Fibroblast of lung (primary cell): ENCODE results near the gene UCHL1. TPM values are rescaled to one million over a fixed set of nuclear protein-coding genes. Genes with fewer than 3 reads are reported as not detected.

Source experiments
- DNase-seq, 2 donors: peaks; one replicate each; pipeline versions ENCODE4 v3.0.0 to v3.0.0-alpha.2; 2010; ENCODE audit warnings: low read depth in 2 of 2
- H2AFZ ChIP-seq: 2 replicates; pipeline ENCODE4 v1.5.1; 2012; ENCODE audit warnings: low read length, control low read depth, inconsistent platforms
- H3K27ac ChIP-seq: 2 replicates; pipeline ENCODE4 v1.5.1; 2011; ENCODE audit warnings: low read length, control low read depth; ENCODE audit not compliant: insufficient read depth
- H3K27me3 ChIP-seq: 2 replicates; pipeline ENCODE4 v1.5.1; 2011; ENCODE audit warnings: mild to moderate bottlenecking, low read length; ENCODE audit not compliant: control insufficient read depth, insufficient read depth
- H3K36me3 ChIP-seq: 2 replicates; pipeline ENCODE4 v1.5.1; 2011; ENCODE audit warnings: low read length; ENCODE audit not compliant: control insufficient read depth, insufficient read depth
- H3K4me1 ChIP-seq: 2 replicates; pipeline ENCODE4 v1.5.1; 2011; ENCODE audit warnings: low read length; ENCODE audit not compliant: control insufficient read depth, insufficient read depth; ENCODE audit errors: extremely low read depth
- H3K4me2 ChIP-seq: 2 replicates; pipeline ENCODE4 v1.5.1; 2011; ENCODE audit warnings: low read length, control low read depth; ENCODE audit not compliant: insufficient read depth; ENCODE audit errors: extremely low read depth
- H3K4me3 ChIP-seq, 4 experiments: fragments of 200-600 bp in 1 of 4; sonication (generic) in 1 of 4; replicated peaks in 1 of 4; 2 replicates each; pipeline ENCODE4 v1.5.1; 2011 to 2016; ENCODE audit warnings: low read length in 4 of 4, low read depth in 3 of 4, mild to moderate bottlenecking in 3 of 4, control low read depth in 2 of 4, inconsistent platforms in 1 of 4, mixed read lengths in 1 of 4; ENCODE audit not compliant: insufficient read depth in 1 of 4; ENCODE audit errors: control extremely low read depth in 1 of 4
- H3K79me2 ChIP-seq: 2 replicates; pipeline ENCODE4 v1.5.1; 2012; ENCODE audit warnings: mild to moderate bottlenecking, low read length, inconsistent platforms; ENCODE audit not compliant: control insufficient read depth, insufficient read depth
- H3K9ac ChIP-seq: 2 replicates; pipeline ENCODE4 v1.5.1; 2011; ENCODE audit warnings: mild to moderate bottlenecking, low read length, control low read depth; ENCODE audit not compliant: insufficient read depth
- H3K9me3 ChIP-seq: 2 replicates; pipeline ENCODE4 v1.5.1; 2012; ENCODE audit warnings: low read depth, low read length; ENCODE audit not compliant: control insufficient read depth, insufficient read depth
- H4K20me1 ChIP-seq: 2 replicates; pipeline ENCODE4 v1.5.1; 2011; ENCODE audit warnings: low read length; ENCODE audit not compliant: control insufficient read depth, insufficient read depth; ENCODE audit errors: extremely low read depth
- EZH2 ChIP-seq: IDR thresholded peaks from 2 replicates; pipeline ENCODE4 v1.5.1; 2012; ENCODE audit warnings: low read length, control low read depth, mild to moderate bottlenecking; ENCODE audit errors: missing control alignments
- polyA plus RNA-seq, 2 donors: library from polyadenylated mRNA; depleted of rRNA in 1 of 2; stranded (reverse) in 1 of 2; unstranded in 1 of 2; fragments of >200 nt; gene quantifications; 2 replicates each; pipeline ENCODE4 v1.2.1, GENCODE V29; 2011 to 2012; ENCODE audit warnings: missing spikeins in 1 of 2
- total RNA-seq: library from RNA; depleted of rRNA; stranded (reverse); fragments of >200 nt; gene quantifications from 2 replicates; pipeline ENCODE4 v1.2.1, GENCODE V29; 2014
- TF ChIP-seq, protein P1 (sequence below), 2 donors: IDR thresholded peaks in 1 of 2; conservative IDR thresholded peaks in 1 of 2; 1 replicate in 1 of 2; 2 replicates in 1 of 2; pipeline ENCODE4 v1.5.1; 2011 to 2012; ENCODE audit warnings: low read length in 2 of 2, control low read depth in 1 of 2, inconsistent platforms in 1 of 2, low read depth in 1 of 2, mild to moderate bottlenecking in 1 of 2

Gene UCHL1
- total and polyA plus RNA-seq, 2 donors (not counting 1 experiment from before 2014, with no cell fraction given), result 397 to 491 TPM

DNA sequence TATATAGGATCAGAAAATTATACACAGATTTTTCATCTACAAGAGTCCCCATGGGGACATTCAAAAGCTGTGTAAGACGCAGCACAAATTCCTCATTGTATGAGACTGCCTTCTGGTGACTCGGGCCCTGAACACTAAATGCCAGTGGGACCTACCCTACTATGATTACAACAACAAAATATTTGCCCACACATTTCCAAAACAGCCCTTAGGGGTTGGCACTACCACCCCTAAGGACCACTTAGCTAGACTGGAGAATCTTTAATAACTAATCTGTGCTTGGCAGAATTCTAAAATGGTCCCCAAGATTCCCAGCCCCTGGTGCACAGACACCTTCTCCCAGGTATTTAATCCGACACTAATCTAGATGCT, 29.1 kb downstream of the UCHL1 start:
- Histone ChIP-seq H3K4me2 (no peak overlapping the region), H3K79me2 (no peaks in the 10 kb centered on the region), H3K27ac (no peak overlapping the region), H3K9ac (no peak overlapping the region), H4K20me1 (no peaks in the 10 kb centered on the region), H3K4me1 (no peaks in the 10 kb centered on the region), H3K4me3 (no peak overlapping the region), H3K9me3 (no peaks in the 10 kb centered on the region), H2AFZ (no peak overlapping the region), H3K27me3 (no peaks in the 10 kb centered on the region), H3K36me3 (no peaks in the 10 kb centered on the region)
- TF ChIP-seq, protein P1, sequence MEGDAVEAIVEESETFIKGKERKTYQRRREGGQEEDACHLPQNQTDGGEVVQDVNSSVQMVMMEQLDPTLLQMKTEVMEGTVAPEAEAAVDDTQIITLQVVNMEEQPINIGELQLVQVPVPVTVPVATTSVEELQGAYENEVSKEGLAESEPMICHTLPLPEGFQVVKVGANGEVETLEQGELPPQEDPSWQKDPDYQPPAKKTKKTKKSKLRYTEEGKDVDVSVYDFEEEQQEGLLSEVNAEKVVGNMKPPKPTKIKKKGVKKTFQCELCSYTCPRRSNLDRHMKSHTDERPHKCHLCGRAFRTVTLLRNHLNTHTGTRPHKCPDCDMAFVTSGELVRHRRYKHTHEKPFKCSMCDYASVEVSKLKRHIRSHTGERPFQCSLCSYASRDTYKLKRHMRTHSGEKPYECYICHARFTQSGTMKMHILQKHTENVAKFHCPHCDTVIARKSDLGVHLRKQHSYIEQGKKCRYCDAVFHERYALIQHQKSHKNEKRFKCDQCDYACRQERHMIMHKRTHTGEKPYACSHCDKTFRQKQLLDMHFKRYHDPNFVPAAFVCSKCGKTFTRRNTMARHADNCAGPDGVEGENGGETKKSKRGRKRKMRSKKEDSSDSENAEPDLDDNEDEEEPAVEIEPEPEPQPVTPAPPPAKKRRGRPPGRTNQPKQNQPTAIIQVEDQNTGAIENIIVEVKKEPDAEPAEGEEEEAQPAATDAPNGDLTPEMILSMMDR (conservative IDR thresholded peaks at IDR 0.05 in 1 of 2, IDR thresholded peaks at IDR 0.05 in 1 of 2; ENCODE audit: low read depth in 1 of 2, low read length in 2 of 2), result no peak
- no peak for TF ChIP-seq EZH2
- DNase-seq, result no peak

DNA sequence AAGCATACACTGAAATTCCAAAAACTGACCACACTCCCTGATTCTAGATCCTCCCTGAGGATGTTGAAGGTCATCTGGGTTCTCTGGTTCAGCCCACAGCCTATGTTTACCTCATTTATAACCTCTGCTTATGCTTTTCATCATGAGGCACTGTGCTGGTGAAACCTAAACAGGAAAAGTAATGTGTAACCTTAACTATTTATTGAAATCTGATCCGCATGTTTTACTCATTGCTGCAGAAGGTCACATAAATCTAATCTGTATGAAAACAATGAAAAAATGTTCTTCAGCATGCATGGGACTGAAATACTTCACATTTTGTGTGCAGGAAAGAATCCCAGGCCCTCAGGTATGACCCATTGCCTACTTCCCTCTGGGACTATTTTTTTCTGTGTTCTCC, 30.3 kb downstream of the UCHL1 start:
- Histone ChIP-seq H2AFZ (no peak overlapping the region), H3K4me3 (no peak overlapping the region), H3K79me2 (no peaks in the 10 kb centered on the region), H3K27ac (no peak overlapping the region), H3K36me3 (no peaks in the 10 kb centered on the region), H3K9me3 (no peaks in the 10 kb centered on the region), H4K20me1 (no peaks in the 10 kb centered on the region), H3K9ac (no peak overlapping the region), H3K4me2 (no peak overlapping the region), H3K27me3 (no peaks in the 10 kb centered on the region), H3K4me1 (no peaks in the 10 kb centered on the region)
- no peak for TF ChIP-seq EZH2
- TF ChIP-seq, protein P1 (conservative IDR thresholded peaks at IDR 0.05 in 1 of 2, IDR thresholded peaks at IDR 0.05 in 1 of 2; ENCODE audit: low read depth in 1 of 2, low read length in 2 of 2), result no peak
- DNase-seq, result peak; percentile 20 to 73

GRCh38 chr4:41287852-41288251, 31.1 kb downstream of the UCHL1 start:
- H3K27ac ChIP-seq, result no peak overlapping the region
- H4K20me1 ChIP-seq, result no peaks in the 10 kb centered on the region
- H3K4me1 ChIP-seq, result no peaks in the 10 kb centered on the region
- no peak overlapping the region for H3K4me3 ChIP-seq
- DNase-seq, result no peak
- H3K79me2 ChIP-seq, result no peaks in the 10 kb centered on the region
- no peak for TF ChIP-seq EZH2
- TF ChIP-seq, protein P1 (conservative IDR thresholded peaks at IDR 0.05 in 1 of 2, IDR thresholded peaks at IDR 0.05 in 1 of 2; ENCODE audit: low read depth in 1 of 2, low read length in 2 of 2), result no peak
- H3K27me3 ChIP-seq, result no peaks in the 10 kb centered on the region
- H3K9ac ChIP-seq, result no peak overlapping the region
- H3K4me2 ChIP-seq, result no peak overlapping the region
- no peaks in the 10 kb centered on the region for H3K9me3 ChIP-seq
- H2AFZ ChIP-seq, result no peak overlapping the region
- no peaks in the 10 kb centered on the region for H3K36me3 ChIP-seq
